HG02610 (cell line): ENCODE measurements around the gene SLC17A7.

ENCODE experiments used
- ATAC-seq: cut with Tn5 transposase; IDR thresholded peaks from one replicate; pipeline ENCODE4 v1.9.1; 2021; ENCODE audit warnings: mild to moderate bottlenecking, moderate library complexity; ENCODE audit not compliant: unreplicated experiment

Gene SLC17A7

DNA sequence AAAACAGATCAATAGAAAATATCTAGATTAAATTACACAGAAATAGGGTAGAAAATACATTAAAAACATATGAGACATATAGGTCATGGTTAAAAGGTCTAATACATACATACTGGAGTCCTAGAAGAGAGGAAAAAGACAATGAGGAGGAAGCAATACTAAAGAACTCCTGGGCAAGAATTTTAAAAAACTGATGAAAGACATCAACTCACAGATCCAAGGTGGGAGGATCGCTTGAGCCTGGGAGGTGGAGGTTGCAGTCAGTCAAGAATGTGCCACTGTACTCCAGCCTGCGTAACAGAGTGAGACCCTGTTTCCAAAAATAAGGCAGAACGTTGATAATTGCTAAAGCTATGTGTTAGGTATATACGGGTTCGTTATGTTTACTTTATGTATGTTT, 58.7 kb downstream of the SLC17A7 start:
- ATAC-seq: no peak

- ATAC-seq: no peak
Observed at GRCh38 chr19:49380391-49380790, 60.9 kb downstream of the SLC17A7 start.
